HG03066 (cell line): Measurements from ENCODE around the gene RUNX1.
A peak's percentile ranks its signal among the peaks of the same experiment; 100 is the strongest.

Experiments used
- ATAC-seq: cut with Tn5 transposase; IDR thresholded peaks from one replicate; pipeline ENCODE4 v1.9.1; 2021; ENCODE audit warnings: low read depth; ENCODE audit not compliant: unreplicated experiment

RUNX1 gene

GRCh38 chr21:34865400-34866241 lies 183.5 kb downstream of the RUNX1 start:
- peak; percentile 89 for ATAC-seq

DNA sequence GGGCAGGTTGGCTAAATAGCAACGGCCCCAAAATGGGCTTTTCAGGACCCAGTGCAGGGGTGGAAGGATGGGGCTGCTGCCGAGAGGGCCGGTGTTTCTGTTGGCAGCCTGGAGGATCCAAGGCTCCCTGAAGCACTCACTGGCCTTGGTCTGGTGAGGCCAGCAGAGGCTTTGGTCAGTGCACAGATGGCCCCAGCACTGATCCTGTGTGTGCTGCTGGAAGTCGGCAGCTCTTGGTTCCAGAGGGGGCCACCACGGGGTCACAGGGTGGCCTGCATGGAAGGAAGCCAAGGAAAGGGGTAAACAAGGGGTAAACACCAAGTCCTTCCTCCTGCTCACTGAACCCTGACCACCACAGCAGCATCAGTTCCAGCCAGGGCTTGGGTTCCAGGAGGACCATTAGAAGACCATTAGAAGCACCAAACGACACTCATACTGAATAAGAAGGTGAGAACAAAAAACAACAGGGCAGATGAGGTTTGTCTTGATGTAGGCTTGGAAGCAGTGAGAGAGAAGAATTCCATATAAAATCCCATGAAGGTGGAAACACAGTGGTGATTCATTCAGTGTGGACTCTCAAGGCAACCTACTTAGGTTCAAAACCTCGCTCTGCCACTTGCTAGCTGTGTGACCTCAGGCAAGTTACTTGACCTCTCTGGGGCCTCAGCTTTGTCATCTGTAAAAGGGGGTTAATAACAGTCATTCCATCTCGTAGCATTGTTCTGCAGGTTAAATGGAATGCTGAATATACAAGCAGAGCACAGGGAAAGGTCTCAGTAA lies 184.5 kb downstream of the RUNX1 start:
- no peak for ATAC-seq

GRCh38 chr21:34862951-34863350 lies 186.2 kb downstream of the RUNX1 start:
- ATAC-seq, result no peak

DNA sequence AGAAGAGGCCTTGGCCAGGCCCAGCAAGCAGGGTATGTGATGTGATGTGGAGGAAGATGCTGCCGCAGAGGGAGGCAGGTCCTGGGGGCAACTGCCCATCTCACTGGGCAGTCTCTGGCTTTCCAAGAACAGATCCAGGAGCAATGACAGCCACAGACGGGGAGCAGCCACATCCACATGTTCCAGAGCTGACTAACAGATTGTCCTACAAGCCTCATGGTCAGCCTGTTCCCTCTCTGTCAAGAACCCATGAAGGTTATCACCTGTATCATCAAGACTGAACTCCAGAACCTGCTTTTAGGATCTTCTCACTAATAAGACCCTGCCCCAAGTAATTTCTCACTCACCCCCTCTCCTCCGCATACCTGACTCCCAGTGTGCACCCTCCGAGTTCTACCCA lies 187.8 kb downstream of the RUNX1 start:
- ATAC-seq, result no peak

- ATAC-seq, result no peak
Observed at GRCh38 chr21:34859976-34860653, 189.0 kb downstream of the RUNX1 start.

DNA sequence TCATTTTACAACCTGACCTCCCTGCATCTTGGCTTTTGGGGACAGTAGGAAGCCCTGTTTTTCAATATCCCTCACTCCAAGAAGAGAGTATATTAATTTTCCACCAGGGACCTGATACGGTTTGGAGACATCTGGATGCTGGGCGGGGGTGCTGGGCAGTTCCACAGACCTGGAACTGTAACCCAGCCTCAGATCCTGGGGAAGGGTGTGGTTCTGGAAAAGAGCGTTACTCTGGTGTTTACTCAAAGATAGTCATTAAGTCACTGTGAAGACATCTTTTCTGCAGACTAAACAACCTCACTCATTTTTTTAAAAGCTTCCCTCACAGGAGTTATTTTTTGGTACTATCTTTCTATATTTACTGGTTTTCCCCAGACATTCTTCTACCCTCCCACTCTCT lies 190.5 kb downstream of the RUNX1 start:
- no peak for ATAC-seq

- ATAC-seq, result no peak
Observed at GRCh38 chr21:34857874-34858273, 191.2 kb downstream of the RUNX1 start.

GRCh38 chr21:34857122-34857713 lies 191.9 kb downstream of the RUNX1 start:
- no peak for ATAC-seq

- no peak for ATAC-seq
Observed at GRCh38 chr21:34852448-34852847, 196.7 kb downstream of the RUNX1 start.

GRCh38 chr21:34850166-34850690 lies 198.9 kb downstream of the RUNX1 start:
- no peak for ATAC-seq

DNA sequence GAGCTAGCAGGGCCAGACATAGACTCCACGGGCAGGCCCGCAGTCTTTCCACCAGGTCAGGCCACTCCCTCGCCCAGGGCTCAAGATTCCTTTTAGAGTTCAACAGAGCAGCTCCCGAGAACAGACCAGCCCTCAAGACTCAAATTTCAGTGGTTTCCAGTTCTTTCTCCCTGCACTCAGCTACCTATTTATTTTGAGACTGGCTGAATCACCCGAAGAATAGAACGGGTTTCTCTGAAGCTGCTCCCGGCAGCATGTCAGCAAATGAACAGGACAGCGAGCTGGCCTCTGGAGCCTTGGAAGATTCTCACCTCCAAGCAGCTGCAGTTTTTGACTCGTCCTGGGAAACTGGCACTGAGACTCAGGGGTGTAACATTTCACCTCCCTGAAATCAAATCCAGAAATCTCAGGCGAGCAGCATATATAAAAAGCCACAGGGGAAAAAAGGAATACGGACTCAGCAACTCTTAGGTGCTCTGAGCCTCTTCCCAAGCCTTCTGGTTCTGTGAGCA lies 202.4 kb downstream of the RUNX1 start:
- ATAC-seq, result no peak

DNA sequence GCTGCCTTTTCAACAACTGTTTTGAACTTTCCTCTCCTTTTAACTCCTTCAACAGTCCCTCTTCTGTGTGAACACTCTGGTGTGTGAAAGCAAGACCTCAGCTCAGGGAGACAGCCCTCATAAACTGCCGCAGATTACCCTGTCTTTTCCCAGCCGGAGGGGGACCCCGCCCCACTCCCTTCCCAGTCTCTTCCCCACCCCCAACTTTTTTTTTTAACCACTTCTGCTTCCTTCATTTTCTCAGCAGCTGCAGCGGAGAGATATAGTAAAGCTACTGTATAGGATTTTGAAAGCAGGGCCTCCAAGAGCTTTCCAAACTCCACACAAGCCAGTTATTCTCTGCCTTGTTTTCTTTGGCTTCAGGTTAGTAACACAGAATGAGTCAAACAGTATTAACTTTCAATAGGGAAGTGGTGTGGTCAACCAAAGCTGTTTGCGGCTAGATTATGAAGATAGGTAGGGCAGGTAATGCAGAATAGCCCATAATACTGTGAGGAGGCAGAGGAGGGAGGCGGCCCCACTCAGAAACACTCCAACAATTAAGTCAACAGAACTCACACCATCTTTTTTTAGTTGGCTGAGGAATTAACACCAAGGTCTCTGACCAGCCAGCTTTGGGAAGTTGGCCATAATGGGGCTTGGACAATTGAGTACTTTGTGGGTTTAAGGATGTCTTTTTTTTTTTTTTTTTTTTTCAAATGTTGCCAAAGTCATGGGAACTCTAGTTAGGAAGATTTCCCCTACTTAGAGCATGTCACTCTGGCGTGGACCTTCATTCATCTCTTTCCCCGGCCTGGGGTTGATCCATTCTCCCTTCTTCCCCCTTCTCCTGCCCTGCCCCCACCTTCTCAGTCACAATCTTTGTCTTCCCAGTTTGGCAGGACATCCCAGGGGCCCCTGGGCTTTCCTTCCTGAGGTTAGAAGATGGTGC lies 203.3 kb downstream of the RUNX1 start:
- ATAC-seq, result peak; percentile 98

DNA sequence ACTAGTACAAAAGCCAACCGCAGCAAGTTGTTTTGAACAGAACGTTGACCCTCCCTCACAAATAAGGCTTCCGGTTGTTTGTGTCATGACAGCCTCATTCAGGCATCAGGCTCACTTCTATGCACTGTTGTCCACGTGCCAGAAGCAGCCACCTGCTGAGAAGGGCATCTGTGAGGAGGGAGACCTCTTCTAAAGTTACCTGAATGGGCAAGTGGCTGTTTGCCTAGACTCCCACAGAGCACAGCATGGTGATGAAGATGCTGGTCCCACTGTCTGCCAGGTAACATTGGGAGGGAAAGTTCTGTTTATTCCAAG lies 204.2 kb downstream of the RUNX1 start:
- no peak for ATAC-seq

GRCh38 chr21:34844013-34844923 lies 204.8 kb downstream of the RUNX1 start:
- no peak for ATAC-seq

GRCh38 chr21:34843562-34843961 lies 205.5 kb downstream of the RUNX1 start:
- no peak for ATAC-seq

GRCh38 chr21:34841154-34841553 lies 207.9 kb downstream of the RUNX1 start:
- ATAC-seq, result no peak

- ATAC-seq, result no peak
Observed at GRCh38 chr21:34840693-34841092, 208.4 kb downstream of the RUNX1 start.

- ATAC-seq, result no peak
Observed at GRCh38 chr21:34838956-34839820, 209.9 kb downstream of the RUNX1 start.
